ENCODE measurements around the gene E2F4.
A peak's percentile ranks its signal among the peaks of the same experiment; 100 is the strongest.

The E2F4 gene

GRCh38 chr16:67173808-67174705 is 17.9 kb upstream of the E2F4 start:
- DNase-seq (ENCODE audit: low spot score), result peak; percentile 71
- FAIRE-seq, result no peak

GRCh38 chr16:67174706-67175231 is 17.2 kb upstream of the E2F4 start:
- no peak for DNase-seq (ENCODE audit: low spot score)
- FAIRE-seq, result no peak

GRCh38 chr16:67176662-67177061 is 15.3 kb upstream of the E2F4 start:
- no peak for DNase-seq (ENCODE audit: low spot score)
- no peak for FAIRE-seq

- DNase-seq (ENCODE audit: low spot score), result no peak
Observed at GRCh38 chr16:67177743-67178699, 13.9 kb upstream of the E2F4 start.

GRCh38 chr16:67179421-67180080 is 12.4 kb upstream of the E2F4 start:
- FAIRE-seq (no peak), DNase-seq (ENCODE audit: low spot score) (no peak)

More at GRCh38 chr16:67177743-67178699, 13.9 kb upstream of the E2F4 start:
- no peak for FAIRE-seq

GRCh38 chr16:67180166-67180565 is 11.8 kb upstream of the E2F4 start:
- FAIRE-seq (no peak), DNase-seq (ENCODE audit: low spot score) (no peak)

- FAIRE-seq (no peak), DNase-seq (ENCODE audit: low spot score) (no peak)
Observed at GRCh38 chr16:67181346-67181745, 10.6 kb upstream of the E2F4 start.

- no peak for DNase-seq (ENCODE audit: low spot score)
- no peak for FAIRE-seq
Observed at GRCh38 chr16:67182288-67182687, 9.7 kb upstream of the E2F4 start.

GRCh38 chr16:67183284-67183626 is 8.7 kb upstream of the E2F4 start:
- no peak for FAIRE-seq
- DNase-seq (ENCODE audit: low spot score), result no peak

- peak; percentile 90 for FAIRE-seq
Observed at GRCh38 chr16:67183627-67184452, 8.1 kb upstream of the E2F4 start, which contains the start of gene MATCAP1. Gene MATCAP1 (minus strand): TSS chr16:67183963. CDS start chr16:67180610, 3,353 bp downstream.

GRCh38 chr16:67184453-67184994 is 7.4 kb upstream of the E2F4 start:
- DNase-seq (ENCODE audit: low spot score), result no peak
- no peak for FAIRE-seq

More at GRCh38 chr16:67183627-67184452, 8.1 kb upstream of the E2F4 start, which contains the start of gene MATCAP1:
- peak; percentile 93 for DNase-seq (ENCODE audit: low spot score)

GRCh38 chr16:67184995-67185650 is 6.8 kb upstream of the E2F4 start:
- FAIRE-seq (no peak), DNase-seq (ENCODE audit: low spot score) (peak; percentile 76)

- FAIRE-seq (no peak), DNase-seq (ENCODE audit: low spot score) (no peak)
Observed at GRCh38 chr16:67185651-67186134, 6.3 kb upstream of the E2F4 start.

- FAIRE-seq, result peak; percentile 78
- DNase-seq (ENCODE audit: low spot score), result peak; percentile 92
Observed at GRCh38 chr16:67186550-67186950, 5.4 kb upstream of the E2F4 start.

GRCh38 chr16:67187175-67187890 is 4.6 kb upstream of the E2F4 start:
- FAIRE-seq (no peak), DNase-seq (ENCODE audit: low spot score) (no peak)

- DNase-seq (ENCODE audit: low spot score) (no peak), FAIRE-seq (no peak)
Observed at GRCh38 chr16:67188323-67188722, 3.6 kb upstream of the E2F4 start.

GRCh38 chr16:67188798-67189197 is 3.2 kb upstream of the E2F4 start:
- DNase-seq (ENCODE audit: low spot score) (no peak), FAIRE-seq (no peak)

- DNase-seq (ENCODE audit: low spot score) (no peak), FAIRE-seq (no peak)
Observed at GRCh38 chr16:67190041-67190440, 1.9 kb upstream of the E2F4 start, which contains the start of gene EXOC3L1. Gene EXOC3L1 (minus strand): TSS chr16:67190136. CDS start chr16:67189676, 460 bp downstream.

All from RCC 7860 (cell line).